Kasumi-1 (cell line): ENCODE data around the gene EDRF1.

ENCODE experiments used
- DNase-seq, 2 experiments: peaks; one replicate each; lab custom pipeline; 2025; lab: John Stamatoyannopoulos, UW

The EDRF1 gene

GRCh38 chr10:125766511-125766910, 47.0 kb downstream of the EDRF1 start:
- DNase-seq = no peak

GRCh38 chr10:125768219-125768855, 48.8 kb downstream of the EDRF1 start:
- no peak for DNase-seq

- no peak for DNase-seq
Measured at GRCh38 chr10:125769175-125769574, 49.7 kb downstream of the EDRF1 start.

- no peak for DNase-seq
Measured at GRCh38 chr10:125770844-125771243, 51.3 kb downstream of the EDRF1 start.

- no peak for DNase-seq
Measured at GRCh38 chr10:125772112-125772863, 52.8 kb downstream of the EDRF1 start.

- no peak for DNase-seq
Measured at GRCh38 chr10:125772864-125773180, 53.3 kb downstream of the EDRF1 start.

- no peak for DNase-seq
Measured at GRCh38 chr10:125773687-125774543, 54.4 kb downstream of the EDRF1 start.

- no peak for DNase-seq
Measured at GRCh38 chr10:125774581-125775191, 55.2 kb downstream of the EDRF1 start.

GRCh38 chr10:125775491-125776106, 56.1 kb downstream of the EDRF1 start, which contains the start of gene MMP21:
TSS of gene MMP21 (minus strand) at chr10:125775821. CDS start at chr10:125775821, 0 bp downstream.
- DNase-seq = no peak

GRCh38 chr10:125777806-125778205, 58.3 kb downstream of the EDRF1 start:
- DNase-seq = no peak

GRCh38 chr10:125778556-125778955, 59.0 kb downstream of the EDRF1 start:
- no peak for DNase-seq

- no peak for DNase-seq
Measured at GRCh38 chr10:125779403-125780327, 60.2 kb downstream of the EDRF1 start.

- no peak for DNase-seq
Measured at GRCh38 chr10:125781374-125781773, 61.9 kb downstream of the EDRF1 start.

- no peak for DNase-seq
Measured at GRCh38 chr10:125782054-125782453, 62.5 kb downstream of the EDRF1 start.

GRCh38 chr10:125782616-125783015, 63.1 kb downstream of the EDRF1 start:
- DNase-seq = no peak

- DNase-seq = no peak
Measured at GRCh38 chr10:125783408-125783807, 63.9 kb downstream of the EDRF1 start.

- DNase-seq = no peak
Measured at GRCh38 chr10:125783957-125784356, 64.4 kb downstream of the EDRF1 start.

GRCh38 chr10:125785791-125786190, 66.3 kb downstream of the EDRF1 start:
- DNase-seq = no peak

GRCh38 chr10:125788156-125789034, 68.9 kb downstream of the EDRF1 start:
- DNase-seq = no peak
